Ishikawa (cell line): ENCODE data around the gene OR10A7.

Experiments
- CEBPB ChIP-seq: IDR thresholded peaks from 2 replicates; pipeline ENCODE4 v1.6.1; 2012
- EGR1 ChIP-seq: IDR thresholded peaks from 2 replicates; pipeline ENCODE4 v1.6.1; 2012
- EP300 ChIP-seq: IDR thresholded peaks from 2 replicates; pipeline ENCODE4 v1.6.1; 2012; ENCODE audit warnings: borderline replicate concordance
- YY1 ChIP-seq: IDR thresholded peaks from 2 replicates; pipeline ENCODE4 v1.6.1; 2012; ENCODE audit warnings: low read depth
- TF ChIP-seq, protein P1 (sequence below): IDR thresholded peaks from 2 replicates; pipeline ENCODE4 v1.6.1; 2012
- TF ChIP-seq, protein P2 (sequence below): IDR thresholded peaks from 2 replicates; pipeline ENCODE4 v1.6.1; 2012; ENCODE audit warnings: low read depth, mild to moderate bottlenecking

GRCh38 chr12:55250944-55251343, 30.1 kb downstream of the OR10A7 start:
- TF ChIP-seq EGR1 (no peak), CEBPB (no peak), EP300 (no peak), YY1 (no peak)
- TF ChIP-seq, protein P1, sequence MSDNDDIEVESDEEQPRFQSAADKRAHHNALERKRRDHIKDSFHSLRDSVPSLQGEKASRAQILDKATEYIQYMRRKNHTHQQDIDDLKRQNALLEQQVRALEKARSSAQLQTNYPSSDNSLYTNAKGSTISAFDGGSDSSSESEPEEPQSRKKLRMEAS, result no peak
- TF ChIP-seq, protein P2, sequence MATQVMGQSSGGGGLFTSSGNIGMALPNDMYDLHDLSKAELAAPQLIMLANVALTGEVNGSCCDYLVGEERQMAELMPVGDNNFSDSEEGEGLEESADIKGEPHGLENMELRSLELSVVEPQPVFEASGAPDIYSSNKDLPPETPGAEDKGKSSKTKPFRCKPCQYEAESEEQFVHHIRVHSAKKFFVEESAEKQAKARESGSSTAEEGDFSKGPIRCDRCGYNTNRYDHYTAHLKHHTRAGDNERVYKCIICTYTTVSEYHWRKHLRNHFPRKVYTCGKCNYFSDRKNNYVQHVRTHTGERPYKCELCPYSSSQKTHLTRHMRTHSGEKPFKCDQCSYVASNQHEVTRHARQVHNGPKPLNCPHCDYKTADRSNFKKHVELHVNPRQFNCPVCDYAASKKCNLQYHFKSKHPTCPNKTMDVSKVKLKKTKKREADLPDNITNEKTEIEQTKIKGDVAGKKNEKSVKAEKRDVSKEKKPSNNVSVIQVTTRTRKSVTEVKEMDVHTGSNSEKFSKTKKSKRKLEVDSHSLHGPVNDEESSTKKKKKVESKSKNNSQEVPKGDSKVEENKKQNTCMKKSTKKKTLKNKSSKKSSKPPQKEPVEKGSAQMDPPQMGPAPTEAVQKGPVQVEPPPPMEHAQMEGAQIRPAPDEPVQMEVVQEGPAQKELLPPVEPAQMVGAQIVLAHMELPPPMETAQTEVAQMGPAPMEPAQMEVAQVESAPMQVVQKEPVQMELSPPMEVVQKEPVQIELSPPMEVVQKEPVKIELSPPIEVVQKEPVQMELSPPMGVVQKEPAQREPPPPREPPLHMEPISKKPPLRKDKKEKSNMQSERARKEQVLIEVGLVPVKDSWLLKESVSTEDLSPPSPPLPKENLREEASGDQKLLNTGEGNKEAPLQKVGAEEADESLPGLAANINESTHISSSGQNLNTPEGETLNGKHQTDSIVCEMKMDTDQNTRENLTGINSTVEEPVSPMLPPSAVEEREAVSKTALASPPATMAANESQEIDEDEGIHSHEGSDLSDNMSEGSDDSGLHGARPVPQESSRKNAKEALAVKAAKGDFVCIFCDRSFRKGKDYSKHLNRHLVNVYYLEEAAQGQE, result no peak
